Measurements from ENCODE around the gene UBE2G1. TPM values are rescaled to one million over a fixed set of nuclear protein-coding genes. Genes with fewer than 3 reads are reported as not detected.
"Not testable (repeated sequence)": the region's sequence is repeated elsewhere in the genome, so short reads cannot be mapped to it uniquely, and the experiment has no call there.

Gene UBE2G1
- total RNA-seq, 4 donors from 2014 or later, result 50.9 to 77.5 (median 67.9) TPM

GRCh38 chr17:4387137-4387536 is 20.7 kb upstream of the UBE2G1 start:
- Histone ChIP-seq H3K4me1 (no peaks in the 10 kb centered on the region), H3K27me3 (peaks cover 1% of the 10 kb centered on the region), H3K9me3 (no peaks in the 10 kb centered on the region), H3K4me3 (no peak overlapping the region), H3K27ac (no peak overlapping the region), H3K36me3 (no peaks in the 10 kb centered on the region)
- 33 to 77% methylated on average over 4 to 5 of the region's 5 CpGs for WGBS, 2 donors (ENCODE audit: low coverage in 1 of 2)
- no peak for TF ChIP-seq POLR2AphosphoS5 (IDR thresholded peaks at IDR 0.05)
- TF ChIP-seq EP300 (IDR thresholded peaks at IDR 0.05), result no peak
- no peak for TF ChIP-seq POLR2A (IDR thresholded peaks at IDR 0.05)
- TF ChIP-seq, protein P1, sequence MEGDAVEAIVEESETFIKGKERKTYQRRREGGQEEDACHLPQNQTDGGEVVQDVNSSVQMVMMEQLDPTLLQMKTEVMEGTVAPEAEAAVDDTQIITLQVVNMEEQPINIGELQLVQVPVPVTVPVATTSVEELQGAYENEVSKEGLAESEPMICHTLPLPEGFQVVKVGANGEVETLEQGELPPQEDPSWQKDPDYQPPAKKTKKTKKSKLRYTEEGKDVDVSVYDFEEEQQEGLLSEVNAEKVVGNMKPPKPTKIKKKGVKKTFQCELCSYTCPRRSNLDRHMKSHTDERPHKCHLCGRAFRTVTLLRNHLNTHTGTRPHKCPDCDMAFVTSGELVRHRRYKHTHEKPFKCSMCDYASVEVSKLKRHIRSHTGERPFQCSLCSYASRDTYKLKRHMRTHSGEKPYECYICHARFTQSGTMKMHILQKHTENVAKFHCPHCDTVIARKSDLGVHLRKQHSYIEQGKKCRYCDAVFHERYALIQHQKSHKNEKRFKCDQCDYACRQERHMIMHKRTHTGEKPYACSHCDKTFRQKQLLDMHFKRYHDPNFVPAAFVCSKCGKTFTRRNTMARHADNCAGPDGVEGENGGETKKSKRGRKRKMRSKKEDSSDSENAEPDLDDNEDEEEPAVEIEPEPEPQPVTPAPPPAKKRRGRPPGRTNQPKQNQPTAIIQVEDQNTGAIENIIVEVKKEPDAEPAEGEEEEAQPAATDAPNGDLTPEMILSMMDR (IDR thresholded peaks at IDR 0.05), result no peak
- no peak for ATAC-seq

GRCh38 chr17:4386406-4386805 is 19.9 kb upstream of the UBE2G1 start:
- ATAC-seq, result no peak
- H3K36me3 ChIP-seq, result no peaks in the 10 kb centered on the region
- no peak overlapping the region for H3K27ac ChIP-seq
- 58% methylated on average over 2 of the region's 2 CpGs; no CpG with 5 or more reads in 1 of the 2 donors for WGBS, 2 donors (ENCODE audit: low coverage in 1 of 2)
- no peaks in the 10 kb centered on the region for H3K4me1 ChIP-seq
- no peak for TF ChIP-seq EP300 (IDR thresholded peaks at IDR 0.05)
- TF ChIP-seq, protein P1 (IDR thresholded peaks at IDR 0.05), result no peak
- TF ChIP-seq POLR2AphosphoS5 (IDR thresholded peaks at IDR 0.05), result no peak
- no peak for TF ChIP-seq POLR2A (IDR thresholded peaks at IDR 0.05)
- H3K9me3 ChIP-seq, result no peaks in the 10 kb centered on the region
- no peaks in the 10 kb centered on the region for H3K27me3 ChIP-seq
- H3K4me3 ChIP-seq, result no peak overlapping the region

DNA sequence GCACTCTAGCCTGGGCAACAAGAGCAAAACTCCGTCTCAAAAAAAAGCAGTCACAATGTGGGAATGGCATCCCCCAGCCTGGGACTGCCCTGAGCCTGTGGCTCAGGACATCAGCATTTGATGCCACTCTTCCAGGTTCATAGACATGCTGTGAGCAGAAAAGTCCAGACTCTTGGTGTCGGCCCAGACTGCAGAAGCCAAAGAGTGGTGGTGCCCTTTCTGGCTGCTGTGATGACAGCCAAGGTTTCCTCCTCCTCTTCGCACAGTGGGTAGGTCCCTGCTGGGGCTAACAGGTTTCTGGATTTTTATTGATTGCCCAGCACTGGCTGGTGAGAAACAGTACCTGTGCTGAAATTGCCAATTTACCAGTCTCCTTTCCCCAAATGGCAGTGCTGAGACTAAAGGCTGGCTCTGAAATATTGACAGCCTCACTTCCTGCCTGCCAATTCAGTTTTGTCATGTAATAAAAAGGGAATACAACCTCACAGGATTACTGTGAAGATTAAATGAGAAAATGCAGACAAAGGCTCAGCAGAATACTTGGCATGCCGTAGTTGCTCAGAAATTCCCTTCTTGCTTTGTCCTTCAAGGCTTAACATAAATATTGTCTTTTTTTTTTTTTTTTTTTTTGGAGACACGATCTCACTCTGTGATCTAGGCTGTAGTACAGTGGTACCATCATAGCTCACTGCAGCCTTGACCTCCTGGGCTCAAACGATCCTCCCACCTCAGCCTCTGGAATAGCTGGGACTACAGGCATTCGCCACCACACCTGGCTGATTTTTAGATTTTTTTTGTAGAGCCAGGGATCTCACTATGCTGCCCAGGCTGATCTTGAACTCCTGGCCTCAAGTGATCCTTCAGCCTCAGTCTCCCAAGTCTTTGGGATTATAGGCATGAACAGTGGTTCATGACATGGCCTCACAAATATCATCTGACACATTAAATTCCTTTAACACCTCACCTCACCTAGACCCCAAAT is 15.5 kb upstream of the UBE2G1 start:
- 49 to 76% methylated on average over 4 to 5 of the region's 7 CpGs for WGBS, 2 donors (ENCODE audit: low coverage in 1 of 2)
- Histone ChIP-seq H3K9me3 (no peaks in the 10 kb centered on the region), H3K27ac (no peak overlapping the region), H3K4me1 (no peaks in the 10 kb centered on the region), H3K4me3 (no peak overlapping the region), H3K36me3 (no peaks in the 10 kb centered on the region), H3K27me3 (no peaks in the 10 kb centered on the region)
- ATAC-seq, result no peak
- no peak for TF ChIP-seq POLR2AphosphoS5 (IDR thresholded peaks at IDR 0.05)
- TF ChIP-seq EP300 (IDR thresholded peaks at IDR 0.05), result no peak
- TF ChIP-seq, protein P1 (IDR thresholded peaks at IDR 0.05), result no peak
- TF ChIP-seq POLR2A (IDR thresholded peaks at IDR 0.05), result no peak

GRCh38 chr17:4378626-4379025 is 12.2 kb upstream of the UBE2G1 start:
- 62 to 63% methylated on average over 1 of the region's 1 CpG for WGBS, 2 donors (ENCODE audit: low coverage in 1 of 2)
- no peaks in the 10 kb centered on the region for H3K36me3 ChIP-seq
- no peak for ATAC-seq
- H3K4me3 ChIP-seq, result no peak overlapping the region
- no peak overlapping the region for H3K27ac ChIP-seq
- no peaks in the 10 kb centered on the region for H3K9me3 ChIP-seq
- TF ChIP-seq POLR2AphosphoS5 (IDR thresholded peaks at IDR 0.05) (no peak), EP300 (IDR thresholded peaks at IDR 0.05) (no peak), POLR2A (IDR thresholded peaks at IDR 0.05) (no peak)
- TF ChIP-seq, protein P1 (IDR thresholded peaks at IDR 0.05), result no peak
- no peaks in the 10 kb centered on the region for H3K4me1 ChIP-seq
- no peaks in the 10 kb centered on the region for H3K27me3 ChIP-seq

DNA sequence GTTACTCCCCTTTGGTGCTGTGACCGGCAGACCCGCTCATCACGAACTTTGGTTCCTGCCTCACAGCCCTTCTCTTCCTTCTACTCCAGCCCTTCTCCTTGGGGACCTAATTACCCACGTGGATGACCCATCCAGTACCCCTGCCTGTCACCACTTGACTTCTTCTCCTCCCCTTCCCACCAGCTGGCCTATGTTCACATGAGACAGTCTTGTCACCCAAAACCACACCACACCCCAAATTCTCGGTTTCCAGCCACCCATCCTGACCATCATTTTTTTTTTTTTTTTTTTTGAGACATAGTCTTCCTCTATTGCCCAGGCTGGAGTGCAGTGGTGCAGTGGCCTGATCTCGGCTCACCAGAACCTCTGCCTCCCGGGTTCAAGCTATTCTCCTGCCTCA is 10.8 kb upstream of the UBE2G1 start:
- H3K36me3 ChIP-seq, H3K27ac ChIP-seq, H3K27me3 ChIP-seq, H3K4me1 ChIP-seq, H3K9me3 ChIP-seq, ATAC-seq, H3K4me3 ChIP-seq: not testable (repeated sequence)
- WGBS, 2 donors (ENCODE audit: low coverage in 1 of 2), result 85 to 86% methylated on average over 4 of the region's 7 CpGs

- not testable (repeated sequence) for H3K36me3 ChIP-seq, H3K27me3 ChIP-seq, H3K4me1 ChIP-seq, ATAC-seq, H3K4me3 ChIP-seq, H3K27ac ChIP-seq, H3K9me3 ChIP-seq
- 84 to 92% methylated on average over 5 to 7 of the region's 14 CpGs for WGBS, 2 donors (ENCODE audit: low coverage in 1 of 2)
Measured at GRCh38 chr17:4375796-4376440, 9.4 kb upstream of the UBE2G1 start.
